Stimulated activated naive CD8-positive, alpha-beta T cell treated with anti-CD3 and anti-CD28 coated beads, Interleukin-15, Interleukin-2, amounts not matched to agents 100 ng/mL and 50 ng/mL, for 24 hours (primary cell): Measurements from ENCODE around the gene PTGS1.
"Not testable (repeated sequence)": the region's sequence is repeated elsewhere in the genome, so short reads cannot be mapped to it uniquely, and the experiment has no call there.

Experiments used
- H3K27ac Mint-ChIP-seq: one replicate; pipeline ENCODE4 v1.8.0; 2021; ENCODE audit warnings: mild to moderate bottlenecking, mixed read lengths
- H3K27me3 Mint-ChIP-seq: one replicate; pipeline ENCODE4 v1.8.0; 2021; ENCODE audit warnings: mixed read lengths
- H3K36me3 Mint-ChIP-seq: one replicate; pipeline ENCODE4 v1.8.0; 2021; ENCODE audit warnings: low read depth, mixed read lengths
- H3K4me1 Mint-ChIP-seq: one replicate; pipeline ENCODE4 v1.8.0; 2021; ENCODE audit warnings: low read depth, mixed read lengths
- H3K4me3 Mint-ChIP-seq: one replicate; pipeline ENCODE4 v1.8.0; 2021; ENCODE audit warnings: mild to moderate bottlenecking, mixed read lengths
- H3K9me3 Mint-ChIP-seq: one replicate; pipeline ENCODE4 v1.8.0; 2021; ENCODE audit warnings: mixed read lengths

The PTGS1 gene

GRCh38 chr9:122393284-122393983 lies 22.6 kb downstream of the PTGS1 start:
- Mint-ChIP-seq H3K9me3 (no peaks in the 10 kb centered on the region), H3K4me1 (peaks cover 12% of the 10 kb centered on the region), H3K27me3 (peaks cover 22% of the 10 kb centered on the region), H3K27ac (no peak overlapping the region), H3K36me3 (no peaks in the 10 kb centered on the region), H3K4me3 (no peak overlapping the region)

- Mint-ChIP-seq H3K9me3 (no peaks in the 10 kb centered on the region), H3K36me3 (no peaks in the 10 kb centered on the region), H3K27ac (no peak overlapping the region), H3K4me1 (peaks cover 10% of the 10 kb centered on the region), H3K4me3 (no peak overlapping the region), H3K27me3 (peaks cover 25% of the 10 kb centered on the region)
These were observed 23.7 kb downstream of the PTGS1 start for GRCh38 chr9:122394265-122395125.

GRCh38 chr9:122396614-122397148 lies 25.9 kb downstream of the PTGS1 start:
- H3K9me3 Mint-ChIP-seq = no peaks in the 10 kb centered on the region
- H3K4me3 Mint-ChIP-seq = no peak overlapping the region
- no peaks in the 10 kb centered on the region for H3K36me3 Mint-ChIP-seq
- H3K27me3 Mint-ChIP-seq = peaks cover 23% of the 10 kb centered on the region
- no peak overlapping the region for H3K27ac Mint-ChIP-seq
- H3K4me1 Mint-ChIP-seq = peaks cover 6% of the 10 kb centered on the region

- H3K27me3 Mint-ChIP-seq = peaks cover 23% of the 10 kb centered on the region
- no peak overlapping the region for H3K4me3 Mint-ChIP-seq
- H3K4me1 Mint-ChIP-seq = peaks cover 16% of the 10 kb centered on the region
- peaks cover 6% of the 10 kb centered on the region for H3K36me3 Mint-ChIP-seq
- no peak overlapping the region for H3K27ac Mint-ChIP-seq
- no peaks in the 10 kb centered on the region for H3K9me3 Mint-ChIP-seq
These were observed 26.9 kb downstream of the PTGS1 start for GRCh38 chr9:122397749-122398148.

GRCh38 chr9:122398371-122398924 lies 27.6 kb downstream of the PTGS1 start:
- Mint-ChIP-seq H3K9me3 (no peaks in the 10 kb centered on the region), H3K27ac (no peak overlapping the region), H3K27me3 (peaks cover 24% of the 10 kb centered on the region), H3K36me3 (peaks cover 6% of the 10 kb centered on the region), H3K4me3 (no peak overlapping the region), H3K4me1 (peaks cover 23% of the 10 kb centered on the region)

- Mint-ChIP-seq H3K27me3 (peaks cover 27% of the 10 kb centered on the region), H3K9me3 (no peaks in the 10 kb centered on the region), H3K4me3 (peak overlapping the region; percentile 63), H3K36me3 (peaks cover 6% of the 10 kb centered on the region), H3K27ac (peak overlapping the region; percentile 93), H3K4me1 (peaks cover 25% of the 10 kb centered on the region)
These were observed 31.1 kb downstream of the PTGS1 start for GRCh38 chr9:122401896-122402295.

GRCh38 chr9:122402403-122402871 lies 31.6 kb downstream of the PTGS1 start:
- Mint-ChIP-seq H3K27ac (peak overlapping the region; percentile 93), H3K4me3 (peak overlapping the region; percentile 63), H3K9me3 (no peaks in the 10 kb centered on the region)

GRCh38 chr9:122402874-122403273 lies 32.0 kb downstream of the PTGS1 start:
- H3K4me1 Mint-ChIP-seq = peaks cover 25% of the 10 kb centered on the region
- H3K27me3 Mint-ChIP-seq = peaks cover 24% of the 10 kb centered on the region
- peak overlapping the region; percentile 93 for H3K27ac Mint-ChIP-seq
- no peaks in the 10 kb centered on the region for H3K9me3 Mint-ChIP-seq
- peaks cover 6% of the 10 kb centered on the region for H3K36me3 Mint-ChIP-seq
- no peak overlapping the region for H3K4me3 Mint-ChIP-seq

More at GRCh38 chr9:122402403-122402871, 31.6 kb downstream of the PTGS1 start:
- Mint-ChIP-seq H3K4me1 (peaks cover 25% of the 10 kb centered on the region), H3K27me3 (peaks cover 24% of the 10 kb centered on the region), H3K36me3 (peaks cover 6% of the 10 kb centered on the region)

- H3K4me1 Mint-ChIP-seq = peaks cover 25% of the 10 kb centered on the region
- H3K4me3 Mint-ChIP-seq = no peak overlapping the region
- H3K9me3 Mint-ChIP-seq = no peaks in the 10 kb centered on the region
- peaks cover 24% of the 10 kb centered on the region for H3K27me3 Mint-ChIP-seq
- H3K36me3 Mint-ChIP-seq = peaks cover 6% of the 10 kb centered on the region
- no peak overlapping the region for H3K27ac Mint-ChIP-seq
These were observed 32.7 kb downstream of the PTGS1 start for GRCh38 chr9:122403381-122404000.

GRCh38 chr9:122405304-122406069 lies 34.7 kb downstream of the PTGS1 start:
- not testable (repeated sequence) for H3K36me3 Mint-ChIP-seq, H3K27ac Mint-ChIP-seq, H3K9me3 Mint-ChIP-seq, H3K4me3 Mint-ChIP-seq
- peaks cover 13% of the 10 kb centered on the region for H3K27me3 Mint-ChIP-seq
- peaks cover 25% of the 10 kb centered on the region for H3K4me1 Mint-ChIP-seq

- Mint-ChIP-seq H3K4me1 (peaks cover 21% of the 10 kb centered on the region), H3K4me3 (no peak overlapping the region), H3K27me3 (peaks cover 10% of the 10 kb centered on the region), H3K9me3 (no peaks in the 10 kb centered on the region), H3K27ac (no peak overlapping the region), H3K36me3 (peaks cover 6% of the 10 kb centered on the region)
These were observed 35.5 kb downstream of the PTGS1 start for GRCh38 chr9:122406070-122406890.

GRCh38 chr9:122414108-122414507 lies 43.3 kb downstream of the PTGS1 start:
- not testable (repeated sequence) for H3K27ac Mint-ChIP-seq, H3K4me1 Mint-ChIP-seq, H3K4me3 Mint-ChIP-seq, H3K9me3 Mint-ChIP-seq
- Mint-ChIP-seq H3K27me3 (peaks cover 14% of the 10 kb centered on the region), H3K36me3 (peaks cover 10% of the 10 kb centered on the region)

- Mint-ChIP-seq H3K27ac (no peak overlapping the region), H3K27me3 (peaks cover 35% of the 10 kb centered on the region), H3K36me3 (peaks cover 29% of the 10 kb centered on the region), H3K4me3 (no peak overlapping the region), H3K4me1 (no peaks in the 10 kb centered on the region), H3K9me3 (peaks cover 18% of the 10 kb centered on the region)
These were observed 47.2 kb downstream of the PTGS1 start for GRCh38 chr9:122418016-122418415.
